HG03521 (cell line): ENCODE results near the gene ODAD4.
A peak's percentile ranks its signal among the peaks of the same experiment; 100 is the strongest.

Source experiments
- ATAC-seq: cut with Tn5 transposase; IDR thresholded peaks from one replicate; pipeline ENCODE4 v1.9.1; 2021; ENCODE audit warnings: mild to moderate bottlenecking, moderate library complexity; ENCODE audit not compliant: unreplicated experiment

Gene ODAD4

DNA sequence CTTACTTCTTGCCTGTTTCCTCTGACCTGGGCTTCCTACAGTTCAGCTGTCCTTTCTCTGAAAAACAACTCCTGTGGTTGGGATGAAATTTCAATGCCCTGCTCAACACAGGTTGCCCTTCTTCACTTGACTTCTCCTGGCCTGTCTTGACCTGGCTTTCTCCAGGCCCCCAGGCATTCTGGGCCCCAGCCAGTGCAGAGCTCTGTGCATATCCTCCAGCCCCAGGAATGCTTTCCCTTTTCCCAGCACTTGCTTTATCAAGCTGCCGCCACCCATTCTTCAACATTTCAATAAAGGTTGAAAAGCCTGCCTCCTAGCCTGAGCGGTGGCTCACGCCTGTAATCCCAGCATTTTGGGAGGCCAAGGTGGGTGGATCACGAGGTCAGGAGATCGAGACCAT, 10.8 kb downstream of the ODAD4 start:
- no peak for ATAC-seq

DNA sequence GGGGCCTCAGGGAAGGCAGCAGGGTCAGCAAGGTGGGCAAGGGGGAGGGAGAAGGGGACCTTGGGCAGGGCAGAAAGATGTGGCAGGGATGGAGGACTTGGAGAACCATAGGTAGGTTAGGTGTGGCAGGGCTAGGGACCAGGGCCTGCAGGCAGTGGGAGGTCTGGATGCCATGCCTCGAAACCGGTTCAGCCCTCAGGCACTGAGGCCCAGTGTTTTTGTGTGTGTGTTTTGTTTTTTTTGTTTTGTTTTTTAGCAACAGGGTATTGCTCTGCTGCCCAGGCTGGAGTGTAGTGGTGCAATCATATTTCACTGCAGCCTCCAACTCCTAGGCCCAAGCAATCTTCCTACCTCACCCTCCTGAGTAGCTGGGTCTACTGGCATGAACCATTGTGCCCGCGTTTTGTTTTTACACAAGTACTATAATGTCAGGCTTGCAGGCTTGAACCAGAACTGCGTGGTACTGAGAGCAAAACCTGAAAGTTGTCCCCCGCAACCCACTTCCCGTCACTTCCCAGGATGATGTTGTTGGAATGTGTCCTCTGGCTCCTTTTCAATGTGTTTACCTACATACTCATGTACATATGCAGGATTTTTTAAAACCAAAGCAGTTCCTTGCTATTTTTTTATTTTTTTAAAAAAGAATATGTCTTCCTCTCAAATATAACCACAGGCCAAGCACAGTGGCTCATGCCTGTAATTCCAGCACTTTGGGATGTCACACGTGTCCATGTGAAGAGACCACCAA, 12.4 kb downstream of the ODAD4 start:
- ATAC-seq, result no peak

DNA sequence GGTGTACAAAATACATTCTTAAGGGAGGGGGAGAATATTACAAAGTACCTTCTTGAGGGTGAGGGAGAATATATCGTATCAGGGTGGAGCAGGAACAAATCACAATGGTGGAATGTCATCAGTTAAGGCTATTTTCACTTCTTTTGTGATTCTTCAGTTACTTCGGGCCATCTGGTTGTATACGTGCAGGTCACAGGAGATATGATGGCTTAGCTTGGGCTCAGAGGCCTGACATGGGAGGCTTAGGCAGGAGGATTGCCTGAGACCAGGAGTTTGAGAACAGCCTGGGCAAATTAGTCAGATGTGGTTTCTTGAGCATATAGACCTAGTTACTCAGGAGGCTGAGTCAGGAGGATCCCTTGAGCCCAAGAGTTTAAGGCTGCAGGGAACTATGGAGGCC, 13.1 kb downstream of the ODAD4 start:
- no peak for ATAC-seq

DNA sequence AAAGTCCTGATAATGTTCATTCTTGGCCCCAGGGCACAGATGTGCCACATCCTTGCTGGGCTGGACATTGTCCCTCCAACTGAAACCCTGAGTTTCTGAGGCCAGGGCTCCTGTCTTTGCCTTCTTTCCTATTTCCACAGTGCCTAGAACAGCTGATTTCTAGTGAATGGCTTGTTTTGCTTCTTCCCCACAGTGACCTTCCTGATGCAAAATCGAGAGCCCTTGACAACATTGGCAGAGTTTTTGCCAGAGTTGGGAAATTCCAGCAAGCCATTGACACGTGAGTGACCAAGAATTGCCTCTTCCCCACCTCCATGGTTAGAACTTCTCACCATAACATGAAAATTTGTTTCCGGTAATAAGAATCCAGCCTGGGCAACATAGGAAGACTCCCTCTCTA, 14.5 kb downstream of the ODAD4 start:
- ATAC-seq, result no peak

DNA sequence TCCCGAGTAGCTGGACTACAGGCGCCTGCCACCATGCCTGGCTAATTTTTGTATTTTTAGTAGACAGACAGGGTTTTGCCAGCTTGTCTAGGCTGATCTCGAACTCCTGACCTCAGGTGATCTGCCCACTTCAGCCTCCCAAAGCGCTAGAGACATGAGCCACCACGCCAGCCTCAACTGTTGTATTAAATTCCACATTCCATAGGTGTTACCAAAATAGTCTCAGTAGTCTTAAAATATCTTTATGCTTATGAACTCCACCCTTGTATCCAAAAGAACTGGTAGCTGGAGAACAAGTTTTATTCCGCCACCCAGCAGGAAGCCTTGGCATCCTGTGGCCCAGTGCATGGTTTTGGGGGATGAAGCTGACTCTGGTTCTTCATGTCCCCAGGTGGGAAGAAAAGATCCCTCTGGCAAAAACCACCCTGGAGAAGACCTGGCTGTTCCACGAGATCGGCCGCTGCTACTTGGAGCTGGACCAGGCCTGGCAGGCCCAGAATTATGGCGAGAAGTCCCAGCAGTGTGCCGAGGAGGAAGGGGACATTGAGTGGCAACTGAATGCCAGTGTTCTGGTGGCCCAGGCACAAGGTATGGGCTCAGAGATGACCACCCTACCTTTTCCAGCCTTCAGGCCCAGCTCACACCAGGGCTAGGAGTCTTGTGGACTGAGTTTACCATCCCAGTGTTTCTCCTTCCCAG, 18.5 kb downstream of the ODAD4 start:
- no peak for ATAC-seq

DNA sequence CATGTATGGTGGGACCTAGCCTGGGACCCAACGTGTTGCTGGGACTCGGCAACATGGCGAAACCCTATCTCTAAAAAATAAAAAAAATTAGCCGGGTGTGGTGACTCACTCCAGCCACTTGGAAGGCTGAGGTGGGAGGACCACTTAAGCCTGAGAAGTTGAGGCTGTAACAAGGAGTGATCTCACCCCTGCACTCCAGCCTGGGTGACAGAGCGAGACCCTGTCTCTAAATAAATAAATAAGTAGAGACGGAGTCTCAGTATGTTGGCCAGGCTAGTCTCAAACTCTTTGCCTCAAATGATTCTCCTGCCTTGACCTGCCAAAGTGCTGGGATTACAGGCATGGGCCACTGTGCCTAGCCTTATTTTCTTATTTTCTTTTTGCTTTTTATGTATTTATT, 26.1 kb downstream of the ODAD4 start:
- ATAC-seq, result no peak

DNA sequence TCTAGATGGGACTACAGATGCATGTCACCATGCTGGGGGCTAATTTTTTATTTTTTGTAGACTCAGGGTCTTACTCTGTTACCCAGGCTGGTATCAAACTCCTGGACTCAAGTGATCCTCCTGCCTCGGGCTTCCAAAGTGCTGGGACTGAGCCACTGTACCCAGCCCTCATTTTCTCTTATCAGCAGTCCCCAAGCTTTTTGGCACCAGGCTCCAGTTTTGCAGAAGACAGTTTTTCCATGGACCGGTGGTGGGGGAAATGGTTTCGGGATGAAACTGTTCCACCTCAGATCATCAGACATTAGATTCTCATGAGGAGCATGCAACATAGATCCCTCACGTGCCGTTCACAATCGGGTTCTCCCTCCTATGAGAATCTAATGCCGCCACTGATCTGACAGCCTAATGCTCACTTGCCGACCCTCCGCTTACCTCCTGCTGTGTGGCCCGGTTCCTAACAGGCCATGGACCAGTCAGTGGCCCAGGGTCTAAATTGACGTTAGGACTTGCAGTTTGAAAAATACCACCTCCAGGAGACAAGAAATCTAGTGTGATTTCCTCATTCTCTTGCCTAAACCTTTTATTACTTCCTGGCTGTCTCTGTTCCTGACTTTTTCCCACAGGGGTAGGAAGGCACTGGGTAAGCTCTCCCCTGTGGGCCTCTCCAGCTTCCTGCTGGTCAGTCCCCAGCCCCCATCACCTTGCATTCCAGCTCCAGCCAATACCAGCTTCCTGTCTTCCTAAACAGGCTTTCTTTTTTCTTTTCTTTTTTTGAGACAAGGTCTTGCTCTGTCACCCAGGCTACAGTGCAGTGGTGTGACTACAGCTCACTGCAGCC, 26.8 kb downstream of the ODAD4 start:
- ATAC-seq, result no peak

DNA sequence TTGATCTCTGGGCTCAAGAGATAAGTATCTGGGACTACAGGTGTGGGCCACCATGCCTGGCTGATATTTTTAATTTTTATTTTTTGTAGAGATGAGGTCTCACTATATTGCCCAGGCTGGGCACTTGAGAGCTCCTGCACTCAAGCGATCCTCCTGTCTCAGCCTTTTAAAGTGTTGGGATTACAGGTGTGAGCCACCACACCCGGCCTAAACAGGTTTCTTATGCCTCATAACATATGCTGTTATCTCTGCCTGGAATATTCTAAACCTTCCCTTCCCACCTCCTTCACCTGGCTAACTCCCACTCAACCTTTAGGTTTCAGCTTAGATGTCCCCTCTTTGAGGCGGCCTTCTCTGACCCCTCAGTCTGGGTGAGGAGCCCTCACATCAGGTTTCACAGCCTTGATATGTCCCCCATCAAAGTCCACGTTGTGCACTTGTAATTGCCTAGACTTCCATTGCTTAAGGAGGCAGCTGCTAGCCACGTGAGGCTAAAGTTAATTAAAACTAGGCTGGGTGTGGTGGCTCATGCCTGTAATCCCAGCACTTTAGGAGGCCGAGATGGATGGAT, 27.5 kb downstream of the ODAD4 start:
- ATAC-seq, result no peak

DNA sequence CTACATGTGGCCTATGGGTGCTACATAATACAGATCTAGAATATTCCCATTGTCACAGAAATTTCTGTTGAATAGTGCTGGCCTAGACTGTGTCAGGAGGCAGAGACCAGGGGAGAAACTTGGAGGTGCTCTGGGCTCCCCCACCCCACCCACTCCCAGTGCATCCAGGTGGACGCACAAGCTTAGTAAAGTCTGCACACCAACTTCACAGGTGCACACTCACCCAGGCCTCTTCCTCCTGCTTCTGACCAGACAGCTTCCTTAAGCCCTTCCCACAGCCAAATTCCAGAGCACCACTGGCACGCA, 28.6 kb downstream of the ODAD4 start:
- no peak for ATAC-seq

DNA sequence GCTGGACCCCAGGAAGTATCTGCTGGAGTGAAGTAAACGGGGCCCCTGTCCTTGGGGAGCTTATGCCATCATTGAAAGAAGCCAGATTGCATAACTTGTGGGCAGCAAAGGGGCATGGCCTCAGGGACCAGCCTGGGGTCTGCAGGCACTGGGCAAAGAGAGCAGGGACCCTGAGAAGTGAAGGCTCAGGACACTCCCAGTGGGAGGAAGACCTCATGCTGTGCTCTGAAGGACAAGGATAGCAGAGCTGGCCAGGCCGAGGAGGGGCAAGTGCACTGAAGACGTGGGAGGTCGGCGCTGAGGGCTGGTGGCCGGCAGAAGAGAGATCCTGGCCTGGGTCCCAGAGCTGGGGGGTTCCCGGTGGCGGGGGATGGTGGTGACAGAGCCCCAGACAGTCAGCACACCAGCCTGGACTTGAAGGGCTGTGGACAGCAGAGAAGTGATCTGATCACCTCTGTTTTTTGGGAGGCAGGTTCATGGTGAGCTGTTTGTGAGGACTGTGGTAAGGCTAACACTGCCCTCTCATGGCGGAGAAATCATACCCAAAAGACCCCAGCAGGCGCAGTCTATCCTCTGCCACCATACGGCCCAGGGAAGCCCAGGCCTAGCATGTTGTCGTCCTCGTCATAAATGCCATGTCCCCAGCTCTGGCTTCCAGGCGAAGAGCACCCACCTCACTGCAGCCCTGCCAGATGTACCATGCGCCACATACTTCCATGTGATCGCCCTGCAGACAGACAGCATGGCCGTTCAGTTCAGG, 29.1 kb downstream of the ODAD4 start:
- no peak for ATAC-seq

DNA sequence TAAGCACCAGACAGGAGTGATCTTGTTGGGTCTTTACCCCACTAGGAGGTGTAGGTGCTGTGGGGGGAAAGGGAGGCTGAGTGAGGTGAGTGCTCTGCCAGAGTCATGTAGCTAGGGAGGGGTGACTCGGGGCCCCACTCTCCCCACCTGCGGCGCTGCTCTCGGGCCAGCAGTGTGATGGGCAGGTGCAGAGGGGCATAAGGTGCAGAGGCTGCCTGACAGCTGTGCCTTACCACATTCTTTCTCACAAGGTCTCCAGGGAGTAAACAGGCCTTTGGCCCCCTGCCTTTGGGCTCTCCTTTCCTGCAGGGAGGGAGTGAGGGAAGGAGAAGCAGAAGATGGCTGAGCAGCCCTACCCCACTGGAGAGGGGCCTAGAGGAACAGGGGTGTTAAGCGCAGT, 31.7 kb downstream of the ODAD4 start:
- no peak for ATAC-seq

DNA sequence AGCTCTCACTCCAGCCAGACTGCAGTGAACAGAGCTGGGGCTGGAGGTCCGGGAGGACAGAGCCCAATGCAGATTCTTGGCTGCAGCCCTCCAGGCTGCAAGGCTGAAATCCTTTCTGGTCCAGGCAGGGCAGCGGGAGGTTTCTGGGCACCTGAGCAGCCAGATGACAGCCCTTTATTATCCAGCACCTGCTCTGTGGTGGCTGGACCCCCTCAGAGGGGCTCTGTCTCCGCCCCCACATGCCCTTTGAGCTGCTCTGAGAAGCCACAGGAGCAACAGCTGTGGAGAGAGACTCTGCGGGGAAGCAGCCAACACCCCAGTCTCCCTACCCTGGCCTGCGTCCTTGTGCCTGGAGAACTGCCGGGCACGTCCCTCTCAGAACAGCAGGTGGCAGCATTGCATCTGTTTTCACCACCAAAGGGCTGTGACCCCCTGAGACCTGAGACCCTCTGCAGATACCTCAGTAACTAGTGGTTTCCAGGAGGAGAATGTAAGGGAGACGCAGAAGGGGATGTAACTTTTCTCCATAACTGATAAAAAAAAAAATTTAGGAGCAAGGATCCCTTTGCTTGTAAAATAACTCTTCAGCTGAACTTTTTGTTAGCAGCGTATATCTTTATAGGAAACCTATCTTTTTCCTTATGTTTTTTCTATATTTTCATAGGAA, 32.5 kb downstream of the ODAD4 start:
- ATAC-seq, result no peak

DNA sequence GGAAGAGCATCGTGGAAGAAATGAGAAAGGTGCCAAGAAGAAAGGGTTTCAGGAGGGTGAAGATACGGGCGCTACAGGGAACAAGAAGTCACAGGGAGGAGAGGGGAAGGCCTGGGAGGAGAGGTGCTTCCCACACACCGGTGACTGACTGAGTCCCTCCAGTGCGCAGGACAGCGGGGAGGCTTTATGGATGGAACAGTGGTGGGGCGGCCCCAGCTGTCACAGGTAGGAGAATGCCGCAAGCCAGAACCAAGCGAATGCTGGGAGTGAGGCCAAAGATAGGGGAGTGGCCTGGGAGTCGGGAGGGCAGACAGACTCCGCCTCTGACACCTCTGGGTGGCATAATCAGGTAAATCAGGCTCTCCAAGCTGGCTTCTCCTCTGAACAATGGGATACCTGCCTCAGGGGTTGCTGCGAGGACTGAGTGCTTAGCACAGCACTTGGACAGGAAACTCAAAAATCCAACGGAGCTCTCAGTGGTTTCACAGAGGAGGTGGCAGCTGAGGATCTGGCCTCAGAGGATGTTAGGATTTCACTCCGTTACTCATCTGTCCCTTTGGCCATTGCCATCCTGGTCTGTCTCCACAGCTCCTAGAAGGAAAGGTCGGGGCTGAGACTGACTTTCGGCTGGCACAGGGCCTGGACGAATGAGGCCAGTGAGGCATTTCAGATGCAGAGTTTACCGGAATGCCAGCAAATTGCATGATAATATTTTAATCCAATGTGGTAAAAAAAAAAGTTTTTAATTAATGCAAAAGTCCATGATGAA, 35.5 kb downstream of the ODAD4 start:
- no peak for ATAC-seq

DNA sequence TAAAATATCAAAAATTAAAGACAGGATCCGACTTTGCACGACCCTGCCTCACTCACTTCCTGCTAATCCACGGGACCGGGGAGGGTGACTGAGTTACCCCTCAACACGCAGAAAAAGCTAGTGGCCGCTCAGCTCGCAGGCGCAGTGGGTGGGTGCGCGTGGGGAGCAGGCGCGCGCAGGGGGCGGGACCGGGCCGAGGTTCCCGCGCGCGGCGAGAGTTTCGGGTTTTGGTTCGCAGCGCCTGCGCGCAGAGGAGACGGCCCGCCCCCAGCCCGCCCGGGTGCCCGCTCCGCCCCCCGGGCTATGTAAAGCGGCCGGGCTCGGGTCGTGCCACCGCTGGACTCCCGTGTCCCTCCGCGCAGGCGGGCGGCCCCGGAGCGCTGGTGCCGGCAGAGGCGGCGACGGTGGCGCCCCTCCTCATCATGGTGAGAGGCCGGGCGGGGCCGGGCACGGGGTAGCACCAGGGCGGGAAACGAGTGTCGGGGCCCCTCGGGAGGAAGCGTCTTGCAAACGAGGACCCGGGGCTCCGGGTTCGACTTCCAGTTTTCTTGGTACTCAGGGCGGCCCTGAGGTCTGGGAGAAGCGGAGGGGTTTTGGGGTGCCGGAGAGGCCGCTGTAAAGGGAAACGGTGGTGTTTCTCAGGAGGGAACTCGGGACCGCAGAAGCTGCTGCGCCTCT, 36.2 kb downstream of the ODAD4 start, which contains the start of gene CNP:
Gene CNP (plus strand): TSS at position 333 of the 678 bp plus-strand sequence. CDS start 90 bp downstream, at position 423.
- ATAC-seq, result peak; percentile 81

DNA sequence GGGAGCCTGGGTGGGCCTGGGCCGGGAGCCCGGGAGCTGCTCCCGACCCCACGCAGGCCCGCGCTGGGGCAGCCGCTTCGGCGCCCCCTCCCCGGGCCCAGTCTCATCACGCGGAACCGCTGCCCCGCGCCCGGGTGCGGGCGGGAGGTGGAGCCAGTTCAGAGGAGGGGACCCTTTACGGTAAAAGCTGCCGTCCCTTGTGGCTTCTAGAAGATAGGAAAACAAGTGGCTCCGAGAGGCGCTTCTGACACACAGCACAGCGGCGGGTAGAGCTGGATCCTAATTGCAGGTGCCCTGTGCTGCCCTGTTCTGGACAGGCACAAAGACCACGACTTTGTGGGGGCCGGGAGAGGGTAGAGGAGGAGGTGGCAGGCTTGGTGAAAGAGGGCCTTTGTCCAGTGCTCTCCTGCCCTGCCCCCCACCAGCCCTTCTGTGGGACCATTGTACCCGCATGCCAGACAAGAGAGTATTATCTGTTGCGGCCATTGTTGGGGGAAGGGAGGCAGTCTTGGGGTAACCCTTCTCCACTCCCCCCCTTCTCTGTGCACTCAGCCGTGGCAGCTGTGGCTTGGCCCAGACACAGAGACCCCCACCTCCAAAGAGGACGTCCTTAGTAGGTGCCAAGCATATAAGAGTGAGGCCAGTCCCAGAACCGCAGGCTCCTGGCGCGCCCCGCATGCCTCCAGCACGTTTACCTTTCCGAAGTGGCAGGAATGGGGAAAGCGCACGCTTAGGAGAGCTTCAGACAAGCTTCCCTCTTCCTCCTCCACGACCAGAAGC, 36.9 kb downstream of the ODAD4 start:
- peak; percentile 11 for ATAC-seq

DNA sequence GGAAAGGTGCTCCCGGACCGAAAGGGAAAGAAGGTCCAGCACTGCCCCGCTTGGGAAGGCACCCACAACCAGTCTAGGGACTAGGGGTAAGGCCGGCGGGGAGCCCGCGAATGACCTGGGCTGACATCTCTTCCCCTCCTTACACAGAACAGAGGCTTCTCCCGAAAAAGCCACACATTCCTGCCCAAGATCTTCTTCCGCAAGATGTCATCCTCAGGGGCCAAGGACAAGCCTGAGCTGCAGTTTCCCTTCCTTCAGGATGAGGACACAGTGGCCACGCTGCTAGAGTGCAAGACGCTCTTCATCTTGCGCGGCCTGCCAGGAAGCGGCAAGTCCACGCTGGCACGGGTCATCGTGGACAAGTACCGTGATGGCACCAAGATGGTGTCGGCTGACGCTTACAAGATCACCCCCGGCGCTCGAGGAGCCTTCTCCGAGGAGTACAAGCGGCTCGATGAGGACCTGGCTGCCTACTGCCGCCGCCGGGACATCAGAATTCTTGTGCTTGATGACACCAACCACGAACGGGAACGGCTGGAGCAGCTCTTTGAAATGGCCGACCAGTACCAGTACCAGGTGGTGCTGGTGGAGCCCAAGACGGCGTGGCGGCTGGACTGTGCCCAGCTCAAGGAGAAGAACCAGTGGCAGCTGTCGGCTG, 37.6 kb downstream of the ODAD4 start:
- ATAC-seq, result no peak

DNA sequence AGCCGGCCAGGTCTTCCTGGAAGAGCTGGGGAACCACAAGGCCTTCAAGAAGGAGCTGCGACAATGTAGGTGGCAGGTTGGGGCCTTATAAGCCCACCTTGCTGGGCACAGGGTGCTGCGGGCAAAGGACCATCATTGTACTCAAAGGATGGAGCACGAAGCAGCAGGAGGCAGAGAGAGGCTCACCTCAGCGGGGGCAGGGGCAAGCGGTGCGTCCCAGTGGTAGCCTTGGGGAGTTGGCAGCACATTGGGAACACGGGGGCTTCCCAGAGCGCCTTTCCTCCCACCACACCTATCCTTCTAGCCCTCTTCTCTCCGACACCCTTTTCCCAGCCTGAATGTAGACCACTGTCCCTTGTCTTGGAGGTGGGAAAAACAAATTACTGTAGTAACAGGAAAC, 38.3 kb downstream of the ODAD4 start:
- no peak for ATAC-seq

DNA sequence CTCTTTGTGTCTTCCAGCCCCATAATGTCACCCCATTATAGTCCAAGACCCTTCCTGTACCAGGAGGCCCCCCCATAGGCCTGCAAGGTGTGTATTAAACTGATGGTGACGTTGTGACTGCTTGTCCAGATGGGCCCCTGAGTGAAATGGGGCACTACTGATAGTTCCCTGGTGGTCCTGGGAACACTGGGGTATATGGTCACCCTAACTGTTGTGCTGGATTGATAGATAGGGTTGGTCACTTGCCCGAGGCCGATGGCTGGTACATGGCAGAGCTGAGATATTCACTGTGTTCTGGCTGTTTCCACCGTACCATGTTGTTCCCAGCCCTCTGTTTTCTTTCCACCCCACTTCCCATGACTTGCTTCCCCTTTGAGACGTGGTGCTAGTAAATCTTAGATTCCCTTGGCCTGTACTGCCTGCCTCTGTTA, 40.5 kb downstream of the ODAD4 start:
- ATAC-seq, result no peak
